GM23248 (cell line): ENCODE measurements around the gene AGBL5. TPM values are rescaled to one million over a fixed set of nuclear protein-coding genes. Genes with fewer than 3 reads are reported as not detected.
A peak's percentile ranks its signal among the peaks of the same experiment; 100 is the strongest.

Experiments used
- DNase-seq: peaks from one replicate; pipeline ENCODE4 v3.0.0-alpha.2; 2015
- H2AFZ ChIP-seq: fragments of 200-600 bp; sonication (generic); 2 replicates; pipeline ENCODE4 v1.6.1; 2016; ENCODE audit warnings: antibody characterized with exemption
- H3F3A ChIP-seq: fragments of 200-600 bp; sonication (generic); 2 replicates; pipeline ENCODE4 v1.6.1; 2016; ENCODE audit warnings: mild to moderate bottlenecking, antibody characterized with exemption, mixed run types; ENCODE audit not compliant: insufficient read depth
- H3K27ac ChIP-seq: fragments of 200-600 bp; sonication (generic); 2 replicates; pipeline ENCODE4 v1.5.1; 2016; ENCODE audit warnings: mild to moderate bottlenecking
- H3K27me3 ChIP-seq: fragments of 200-600 bp; sonication (generic); replicated peaks from 2 replicates; pipeline ENCODE4 v1.6.1; 2016; ENCODE audit warnings: mild to moderate bottlenecking; ENCODE audit not compliant: insufficient read depth
- H3K36me3 ChIP-seq: fragments of 200-600 bp; sonication (generic); 2 replicates; pipeline ENCODE4 v1.6.1; 2016; ENCODE audit warnings: low read depth, mild to moderate bottlenecking
- H3K4me1 ChIP-seq: fragments of 200-600 bp; sonication (generic); 2 replicates; pipeline ENCODE4 v1.6.1; 2016; ENCODE audit warnings: mild to moderate bottlenecking; ENCODE audit not compliant: insufficient read depth
- H3K4me2 ChIP-seq: fragments of 200-600 bp; sonication (generic); one replicate; pipeline ENCODE4 v1.6.1; 2016; ENCODE audit warnings: mild to moderate bottlenecking; ENCODE audit not compliant: unreplicated experiment
- H3K4me3 ChIP-seq: fragments of 200-600 bp; sonication (generic); 2 replicates; pipeline ENCODE4 v1.5.1; 2016; ENCODE audit warnings: mild to moderate bottlenecking
- H3K79me2 ChIP-seq: fragments of 200-600 bp; sonication (generic); 2 replicates; pipeline ENCODE4 v1.6.1; 2016; ENCODE audit warnings: mild to moderate bottlenecking; ENCODE audit not compliant: insufficient read depth
- H3K9ac ChIP-seq: fragments of 200-600 bp; sonication (generic); 2 replicates; pipeline ENCODE4 v1.6.1; 2016; ENCODE audit warnings: mild to moderate bottlenecking
- H3K9me2 ChIP-seq: fragments of 200-600 bp; sonication (generic); 2 replicates; pipeline ENCODE4 v1.6.1; 2016; ENCODE audit warnings: mixed run types, mild to moderate bottlenecking, moderate library complexity; ENCODE audit not compliant: insufficient read depth
- H3K9me3 ChIP-seq: fragments of 200-600 bp; sonication (generic); one replicate; pipeline ENCODE4 v1.6.1; 2017; ENCODE audit warnings: low read depth
- H4K20me1 ChIP-seq: fragments of 200-600 bp; sonication (generic); 2 replicates; pipeline ENCODE4 v1.6.0; 2016; ENCODE audit not compliant: insufficient read depth
- EZH2 ChIP-seq: fragments of 200-600 bp; sonication (generic); IDR thresholded peaks from 2 replicates; pipeline ENCODE4 v1.6.1; 2018; ENCODE audit warnings: antibody characterized with exemption, mild to moderate bottlenecking; ENCODE audit not compliant: insufficient read depth, poor library complexity, severe bottlenecking
- EZH2phosphoT487 ChIP-seq: fragments of 200-600 bp; sonication (generic); IDR thresholded peaks from 2 replicates; pipeline ENCODE4 v1.6.1; 2018; ENCODE audit warnings: antibody characterized with exemption, moderate library complexity, mild to moderate bottlenecking, low read depth; ENCODE audit not compliant: insufficient read depth
- WGBS, 2 experiments: methylation state at CpG; one replicate each; pipeline ENCODE4 v1.1.6; 2015 to 2017; ENCODE audit warnings: low lambda C conversion rate in 2 of 2, low coverage in 1 of 2; ENCODE audit errors: missing lambda C conversion rate in 2 of 2; 5-methylcytosine and 5-hydroxymethylcytosine counted together
- in situ Hi-C: fragments of 300-500 bp; cut with MboI; formaldehyde crosslinking; loops from 2 replicates; pipeline ENCODE4 v1.15.0; 2020
- polyA plus RNA-seq: library from polyadenylated mRNA; unstranded; fragments of >200 nt; fragmentation: Nextera tagmentation; extraction: Ambion mirVana; gene quantifications from 2 replicates; pipeline ENCODE4 v1.2.1, GENCODE V29; 2016
- total RNA-seq: library from RNA; depleted of rRNA; stranded (reverse); fragments of >200 nt; shearing (Covaris generic); gene quantifications from 2 replicates; pipeline ENCODE4 v1.2.3, GENCODE V29; 2014

The AGBL5 gene
- total and polyA plus RNA-seq, 2 experiments from 2014 or later: 15.2 to 19.7 TPM

DNA sequence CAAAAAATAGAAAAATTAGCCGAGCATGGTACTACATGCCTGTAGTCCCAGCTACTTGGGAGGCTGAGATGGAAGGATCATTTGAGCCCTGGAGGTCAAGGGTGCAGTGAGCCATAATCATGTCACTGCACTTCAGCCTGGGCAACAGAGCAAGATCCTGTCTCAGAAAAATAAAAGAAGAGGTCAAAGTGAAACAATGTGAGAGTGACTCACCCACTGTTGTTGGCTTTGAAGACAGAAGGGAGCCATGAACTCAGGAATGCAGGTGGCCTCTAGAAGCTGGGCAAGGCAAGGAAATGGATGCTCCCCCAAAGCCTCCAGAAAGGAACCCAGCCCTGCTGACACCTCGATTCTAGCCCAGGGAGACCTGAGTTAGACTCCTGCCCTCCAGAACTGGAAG lies 22.4 kb upstream of the AGBL5 start:
- peaks cover 68% of the 10 kb centered on the region for H3K79me2 ChIP-seq
- H3K27me3 ChIP-seq: no peaks in the 10 kb centered on the region
- no peak overlapping the region for H3K9ac ChIP-seq
- H3K27ac ChIP-seq: no peak overlapping the region
- H3K4me3 ChIP-seq: no peak overlapping the region
- H3F3A ChIP-seq: no peaks in the 10 kb centered on the region
- no peaks in the 10 kb centered on the region for H4K20me1 ChIP-seq
- no peaks in the 10 kb centered on the region for H3K9me2 ChIP-seq
- 69 to 85% methylated on average over 2 of the region's 2 CpGs for WGBS, 2 experiments
- DNase-seq: no peak
- no peak overlapping the region for H3K4me2 ChIP-seq
- no peaks in the 10 kb centered on the region for H3K9me3 ChIP-seq
- TF ChIP-seq EZH2 (no peak), EZH2phosphoT487 (no peak)
- no peaks in the 10 kb centered on the region for H3K36me3 ChIP-seq
- H2AFZ ChIP-seq: no peak overlapping the region
- peaks cover 2% of the 10 kb centered on the region; the same call in 1 of the 2 replicates for H3K4me1 ChIP-seq
- in situ Hi-C loops: no loop called here

GRCh38 chr2:27032495-27033252 lies 18.8 kb upstream of the AGBL5 start, which contains the start of gene TMEM214:
TMEM214 (plus strand) TSS chr2:27032965; CDS start chr2:27033016, 51 bp downstream.
- Histone ChIP-seq H3K27me3 (no peaks in the 10 kb centered on the region), H3K9ac (peak within 1 kb of the TSS; percentile 98), H3K4me3 (peak within 1 kb of the TSS; percentile 99), H3K4me2 (peak within 1 kb of the TSS; percentile 99), H3K27ac (peak within 1 kb of the TSS; percentile 66), H3K9me2 (no peaks in the 10 kb centered on the region), H4K20me1 (no peaks in the 10 kb centered on the region), H3F3A (no peaks in the 10 kb centered on the region), H3K36me3 (peaks cover 28% of the 10 kb centered on the region), H2AFZ (peak within 1 kb of the TSS; percentile 93), H3K79me2 (peaks cover 95% of the 10 kb centered on the region), H3K9me3 (no peaks in the 10 kb centered on the region), H3K4me1 (peaks cover 9% of the 10 kb centered on the region; the same call in 1 of the 2 replicates)
- peak; percentile 96 for DNase-seq
- TF ChIP-seq EZH2: no peak
- TF ChIP-seq EZH2phosphoT487: no peak
- 1 to 2% methylated on average over 54 to 72 of the region's 76 CpGs for WGBS, 2 experiments
- in situ Hi-C loops: no loop called here

DNA sequence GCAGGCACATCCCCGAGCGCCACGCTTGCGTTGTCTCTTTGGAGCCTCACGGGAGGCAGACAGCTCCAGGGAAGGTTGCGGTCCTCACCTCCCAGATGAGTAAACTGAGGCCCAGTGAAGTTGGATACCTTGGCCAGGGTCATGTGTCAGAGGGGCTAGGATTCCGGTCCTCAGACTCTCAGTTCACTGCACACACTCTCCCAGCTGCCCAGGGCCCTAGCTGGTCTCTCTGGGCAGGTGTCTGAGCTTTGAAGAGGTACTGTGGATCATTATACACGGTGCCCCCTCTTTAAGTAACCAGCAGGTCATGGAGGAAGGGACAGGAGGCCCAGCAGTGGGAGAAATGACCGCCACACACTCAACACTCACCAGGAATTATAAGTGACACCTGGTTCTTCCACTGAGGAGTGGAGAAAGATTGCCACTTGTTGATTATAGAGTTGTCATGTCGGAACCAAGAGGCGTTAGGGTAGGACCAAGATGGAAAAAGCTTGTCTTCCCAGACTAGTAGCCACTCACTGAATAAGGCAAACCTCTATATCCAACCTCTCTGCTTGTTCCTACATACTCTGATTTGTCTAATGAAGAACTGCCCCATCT lies 18.1 kb upstream of the AGBL5 start:
- peak overlapping the region; percentile 98 for H3K9ac ChIP-seq
- WGBS, 2 experiments: 0% methylated on average over 10 to 11 of the region's 11 CpGs
- peaks cover 93% of the 10 kb centered on the region for H3K79me2 ChIP-seq
- H3K9me2 ChIP-seq: no peaks in the 10 kb centered on the region
- H3K9me3 ChIP-seq: no peaks in the 10 kb centered on the region
- in situ Hi-C loops: no loop called here
- peak; percentile 37 for DNase-seq
- H3F3A ChIP-seq: no peaks in the 10 kb centered on the region
- H4K20me1 ChIP-seq: no peaks in the 10 kb centered on the region
- H3K27ac ChIP-seq: peak overlapping the region; percentile 66
- peaks cover 9% of the 10 kb centered on the region; the same call in 1 of the 2 replicates for H3K4me1 ChIP-seq
- H3K4me3 ChIP-seq: peak overlapping the region; percentile 99
- H3K4me2 ChIP-seq: peak overlapping the region; percentile 99
- no peaks in the 10 kb centered on the region for H3K27me3 ChIP-seq
- TF ChIP-seq EZH2phosphoT487 (no peak), EZH2 (no peak)
- H3K36me3 ChIP-seq: peaks cover 28% of the 10 kb centered on the region
- peak overlapping the region; percentile 93 for H2AFZ ChIP-seq

DNA sequence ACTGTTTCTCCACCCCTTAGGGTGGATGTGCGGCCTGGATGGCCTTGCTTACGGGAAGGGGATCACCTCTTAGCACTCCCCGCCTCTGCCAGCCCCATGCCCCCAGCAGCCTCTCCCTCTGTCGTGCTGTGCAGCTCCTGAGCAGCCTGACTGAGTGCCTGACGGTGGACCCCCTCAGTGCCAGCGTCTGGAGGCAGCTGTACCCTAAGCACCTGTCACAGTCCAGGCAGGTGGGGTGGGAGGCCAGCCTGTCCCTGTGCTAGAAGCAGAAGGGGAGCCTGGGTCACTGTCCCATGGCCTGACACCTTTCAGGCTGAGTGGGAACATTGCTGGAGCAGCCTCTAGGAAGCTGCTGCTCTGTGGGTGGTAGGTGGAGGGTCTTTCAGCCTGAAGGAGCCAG lies 13.5 kb upstream of the AGBL5 start:
- H2AFZ ChIP-seq: no peak overlapping the region
- peaks cover 9% of the 10 kb centered on the region; the same call in 1 of the 2 replicates for H3K4me1 ChIP-seq
- in situ Hi-C loops: no loop called here
- no peak overlapping the region for H3K27ac ChIP-seq
- WGBS, 2 experiments: 86 to 92% methylated on average over 5 to 6 of the region's 6 CpGs
- no peaks in the 10 kb centered on the region for H3K27me3 ChIP-seq
- H3K4me3 ChIP-seq: no peak overlapping the region
- no peak for TF ChIP-seq EZH2
- no peak for TF ChIP-seq EZH2phosphoT487
- peaks cover 30% of the 10 kb centered on the region for H3F3A ChIP-seq
- H3K9me3 ChIP-seq: no peaks in the 10 kb centered on the region
- no peak overlapping the region for H3K9ac ChIP-seq
- no peaks in the 10 kb centered on the region for H4K20me1 ChIP-seq
- H3K9me2 ChIP-seq: no peaks in the 10 kb centered on the region
- H3K79me2 ChIP-seq: peaks cover 50% of the 10 kb centered on the region
- no peak for DNase-seq
- peaks cover 68% of the 10 kb centered on the region for H3K36me3 ChIP-seq
- H3K4me2 ChIP-seq: no peak overlapping the region
